T-cell (primary cell): Measurements from ENCODE around the gene PCDHA5. TPM values are rescaled to one million over a fixed set of nuclear protein-coding genes. Genes with fewer than 3 reads are reported as not detected.
A peak's percentile ranks its signal among the peaks of the same experiment; 100 is the strongest.
"Not testable (repeated sequence)": the region's sequence is repeated elsewhere in the genome, so short reads cannot be mapped to it uniquely, and the experiment has no call there.

Experiments
- ATAC-seq, 4 experiments: fragments of 200-7000 bp in 3 of 4; fragments of 150-1000 bp in 1 of 4; cut with Tn5 transposase; replicated peaks in 1 of 4; 1 replicate in 3 of 4; 2 replicates in 1 of 4; pipeline ENCODE4 v1.10.0; 2021; ENCODE audit warnings: moderate library complexity in 3 of 4, mild to moderate bottlenecking in 2 of 4, moderate number of reproducible peaks in 1 of 4
- CTCF ChIA-PET, 2 donors: fragments of 300-600 bp; sonication (Branson Sonifier 250); formaldehyde crosslinking; loops; one replicate each; lab custom pipeline; 2022; ENCODE audit warnings: antibody characterized with exemption in 2 of 2; lab: Charles Lee
- POLR2A ChIA-PET, 2 donors: fragments of 300-600 bp; sonication (Branson Sonifier 250); formaldehyde crosslinking; loops; one replicate each; lab custom pipeline; 2022; ENCODE audit warnings: antibody characterized with exemption in 2 of 2; lab: Charles Lee
- DNase-seq, 35 experiments: peaks; one replicate each; pipeline versions ENCODE4 v3.0.0 to v3.0.0-alpha.2; 2013 to 2023
- H3K27ac ChIP-seq: one replicate; pipeline ENCODE4 v1.5.1; 2013; ENCODE audit warnings: low read length
- H3K27me3 ChIP-seq, 2 experiments: replicated peaks in 1 of 2; 1 replicate in 1 of 2; 2 replicates in 1 of 2; pipeline versions ENCODE4 v1.6.1 to v1.7.0; 2013; ENCODE audit warnings: low read length in 1 of 2, mixed read lengths in 1 of 2; ENCODE audit not compliant: control insufficient read depth in 2 of 2, insufficient read depth in 2 of 2; ENCODE audit errors: extremely low read depth in 1 of 2
- H3K36me3 ChIP-seq, 2 donors: 1 replicate in 1 of 2; 2 replicates in 1 of 2; pipeline versions ENCODE4 v1.6.1 to v1.7.0; 2013; ENCODE audit warnings: low read length in 1 of 2; ENCODE audit not compliant: control insufficient read depth in 2 of 2, insufficient read depth in 1 of 2; ENCODE audit errors: extremely low read depth in 1 of 2
- H3K4me1 ChIP-seq, 2 experiments: 1 replicate in 1 of 2; 2 replicates in 1 of 2; pipeline versions ENCODE4 v1.6.1 to v1.7.0; 2013; ENCODE audit warnings: low read length in 2 of 2, mixed read lengths in 1 of 2; ENCODE audit not compliant: insufficient read depth in 2 of 2, control insufficient read depth in 1 of 2; ENCODE audit errors: extremely low read depth in 1 of 2
- H3K4me3 ChIP-seq, 2 donors: 1 replicate in 1 of 2; 2 replicates in 1 of 2; pipeline versions ENCODE4 v1.5.1 to v1.7.0; 2013; ENCODE audit warnings: mild to moderate bottlenecking in 2 of 2, low read length in 1 of 2, moderate library complexity in 1 of 2; ENCODE audit not compliant: control insufficient read depth in 1 of 2; ENCODE audit errors: extremely low read depth in 1 of 2
- H3K9me3 ChIP-seq: 2 replicates; pipeline ENCODE4 v1.7.0; 2013
- H3K27ac Mint-ChIP-seq, 2 donors: one replicate each; pipeline ENCODE4 v1.8.0; 2020 to 2021; ENCODE audit warnings: mild to moderate bottlenecking in 2 of 2, mixed read lengths in 2 of 2
- H3K27me3 Mint-ChIP-seq, 2 donors: one replicate each; pipeline ENCODE4 v1.8.0; 2021 to 2022; ENCODE audit warnings: mixed read lengths in 2 of 2
- H3K36me3 Mint-ChIP-seq: one replicate; pipeline ENCODE4 v1.8.0; 2021; ENCODE audit warnings: mixed read lengths
- H3K4me1 Mint-ChIP-seq, 3 donors: one replicate each; pipeline ENCODE4 v1.8.0; 2020 to 2022; ENCODE audit warnings: mixed read lengths in 3 of 3, mild to moderate bottlenecking in 1 of 3
- H3K4me3 Mint-ChIP-seq, 3 donors: one replicate each; pipeline ENCODE4 v1.8.0; 2020 to 2022; ENCODE audit warnings: mild to moderate bottlenecking in 3 of 3, mixed read lengths in 3 of 3, moderate library complexity in 3 of 3
- H3K9me3 Mint-ChIP-seq, 3 donors: one replicate each; pipeline ENCODE4 v1.8.0; 2020 to 2022; ENCODE audit warnings: mixed read lengths in 3 of 3
- WGBS: methylation state at CpG from one replicate; pipeline ENCODE4 v1.1.5; 2013; ENCODE audit warnings: missing lambda C conversion rate; ENCODE audit not compliant: insufficient coverage; 5-methylcytosine and 5-hydroxymethylcytosine counted together
- total RNA-seq, 35 experiments: library from RNA in 6 of 35; stranded (reverse) in 6 of 35; fragments of 120-200 nt in 1 of 35; gene quantifications; one replicate each; pipeline versions ENCODE4 v1.2.1 to v1.2.4 and lab custom pipeline; 2013 to 2026

PCDHA5 gene
- total RNA-seq, 5 donors from 2014 or later (not counting 1 experiment from before 2014, with no cell fraction given), result not detected

GRCh38 chr5:140822969-140823368, 1.6 kb downstream of the PCDHA5 start:
- 59% methylated on average over 43 of the region's 48 CpGs for WGBS
- not testable (repeated sequence) for H3K27ac Mint-ChIP-seq, H3K4me1 ChIP-seq

GRCh38 chr5:140823475-140823874, 2.1 kb downstream of the PCDHA5 start:
- no peak overlapping the region for H3K27ac ChIP-seq
- no peaks in the 10 kb centered on the region for H3K4me1 ChIP-seq
- H3K4me3 ChIP-seq, result no peak overlapping the region
- Mint-ChIP-seq H3K36me3 (peaks cover 5% of the 10 kb centered on the region), H3K4me3 (no peak overlapping the region), H3K27ac (no peak overlapping the region), H3K9me3 (peaks cover 0 to 19% (median 19%) of the 10 kb centered on the region in 3 donors), H3K27me3 (peaks cover 19 to 33% of the 10 kb centered on the region in 2 donors), H3K4me1 (no peaks in the 10 kb centered on the region)
- CTCF ChIA-PET, result no interaction called here
- no peak for DNase-seq
- WGBS, result 65% methylated on average over 38 of the region's 38 CpGs
- H3K27me3 ChIP-seq, result peaks cover 0 to 25% of the 10 kb centered on the region in 2 experiments
- no peaks in the 10 kb centered on the region for H3K36me3 ChIP-seq
- POLR2A ChIA-PET, result no interaction called here
- no peak for ATAC-seq
- H3K9me3 ChIP-seq, result no peaks in the 10 kb centered on the region

More at GRCh38 chr5:140822969-140823368, 1.6 kb downstream of the PCDHA5 start:
- ATAC-seq, H3K9me3 ChIP-seq, H3K36me3 Mint-ChIP-seq, POLR2A ChIA-PET, H3K4me3 Mint-ChIP-seq, H3K36me3 ChIP-seq, H3K4me1 Mint-ChIP-seq, H3K27ac ChIP-seq, DNase-seq, CTCF ChIA-PET, H3K4me3 ChIP-seq: not testable (repeated sequence)
- Mint-ChIP-seq H3K9me3 (peaks cover 0 to 20% (median 19%) of the 10 kb centered on the region in 3 donors), H3K27me3 (peaks cover 18 to 30% of the 10 kb centered on the region in 2 donors)
- H3K27me3 ChIP-seq, result peaks cover 0 to 20% of the 10 kb centered on the region in 2 experiments

GRCh38 chr5:140827704-140828361, 6.4 kb downstream of the PCDHA5 start, which contains the start of gene PCDHA6:
TSS of gene PCDHA6 (plus strand) at chr5:140827960. CDS start at chr5:140828092, 132 bp downstream.
- no peak for DNase-seq
- Mint-ChIP-seq H3K27ac (no peak within 1 kb of the TSS), H3K4me3 (no peak within 1 kb of the TSS), H3K36me3 (peaks cover 8% of the 10 kb centered on the region), H3K27me3 (peaks cover 27 to 41% of the 10 kb centered on the region in 2 donors), H3K9me3 (peaks cover 4 to 25% (median 13%) of the 10 kb centered on the region in 3 donors), H3K4me1 (no peaks in the 10 kb centered on the region)
- H3K36me3 ChIP-seq, result no peaks in the 10 kb centered on the region
- H3K4me1 ChIP-seq, result no peaks in the 10 kb centered on the region
- H3K27me3 ChIP-seq, result peaks cover 0 to 27% of the 10 kb centered on the region in 2 experiments
- POLR2A ChIA-PET, result no interaction called here
- no peaks in the 10 kb centered on the region for H3K9me3 ChIP-seq
- no peak for ATAC-seq
- CTCF ChIA-PET, result no interaction called here
- no peak within 1 kb of the TSS for H3K27ac ChIP-seq
- no peak within 1 kb of the TSS for H3K4me3 ChIP-seq
- WGBS, result 37% methylated on average over 18 of the region's 27 CpGs

GRCh38 chr5:140828362-140828737, 6.9 kb downstream of the PCDHA5 start:
- Histone ChIP-seq H3K27ac (no peak overlapping the region), H3K4me1 (no peaks in the 10 kb centered on the region), H3K27me3 (peaks cover 0 to 27% of the 10 kb centered on the region in 2 experiments), H3K9me3 (no peaks in the 10 kb centered on the region), H3K36me3 (no peaks in the 10 kb centered on the region), H3K4me3 (no peak overlapping the region)
- Mint-ChIP-seq H3K4me1 (no peaks in the 10 kb centered on the region), H3K4me3 (no peak overlapping the region), H3K27me3 (peaks cover 31 to 44% of the 10 kb centered on the region in 2 donors), H3K9me3 (peaks cover 8 to 27% (median 17%) of the 10 kb centered on the region in 3 donors), H3K27ac (no peak overlapping the region), H3K36me3 (peaks cover 11% of the 10 kb centered on the region)
- DNase-seq (no peak), ATAC-seq (no peak)
- ChIA-PET POLR2A (no interaction called here), CTCF (no interaction called here)
- 38% methylated on average over 7 of the region's 18 CpGs for WGBS

- H3K36me3 Mint-ChIP-seq, result peaks cover 11% of the 10 kb centered on the region
- H3K27ac Mint-ChIP-seq, H3K4me3 Mint-ChIP-seq, H3K27ac ChIP-seq, DNase-seq, CTCF ChIA-PET, POLR2A ChIA-PET, ATAC-seq, H3K9me3 ChIP-seq, H3K36me3 ChIP-seq, H3K4me1 Mint-ChIP-seq, H3K4me3 ChIP-seq, H3K4me1 ChIP-seq: not testable (repeated sequence)
- H3K27me3 Mint-ChIP-seq, result peaks cover 40 to 52% of the 10 kb centered on the region in 2 donors
- peaks cover 8 to 31% (median 23%) of the 10 kb centered on the region in 3 donors for H3K9me3 Mint-ChIP-seq
- H3K27me3 ChIP-seq, result peaks cover 0 to 23% of the 10 kb centered on the region in 2 experiments
- 61% methylated on average over 95 of the region's 106 CpGs for WGBS
Measured at GRCh38 chr5:140829511-140830501, 8.4 kb downstream of the PCDHA5 start.

GRCh38 chr5:140833993-140834392, 12.6 kb downstream of the PCDHA5 start, which contains the start of gene PCDHA7:
TSS of gene PCDHA7 (plus strand) at chr5:140834269. CDS start at chr5:140834384, 115 bp downstream.
- H3K27me3 ChIP-seq, result peaks cover 0 to 21% of the 10 kb centered on the region in 2 experiments
- no peak within 1 kb of the TSS for H3K27ac ChIP-seq
- no peak within 1 kb of the TSS for H3K4me3 ChIP-seq
- no CpG with 5 or more reads among the region's 8 CpGs for WGBS
- Mint-ChIP-seq H3K27me3 (peaks cover 28 to 34% of the 10 kb centered on the region in 2 donors), H3K4me3 (no peak within 1 kb of the TSS), H3K4me1 (peaks cover 0 to 3% (median 0%) of the 10 kb centered on the region in 3 donors), H3K27ac (peak within 1 kb of the TSS in 1 of 2 donors; percentile 23), H3K36me3 (peaks cover 4% of the 10 kb centered on the region), H3K9me3 (peaks cover 8 to 19% (median 15%) of the 10 kb centered on the region in 3 donors)
- no peaks in the 10 kb centered on the region for H3K36me3 ChIP-seq
- H3K4me1 ChIP-seq, result no peaks in the 10 kb centered on the region
- no peak for DNase-seq
- H3K9me3 ChIP-seq, result no peaks in the 10 kb centered on the region
- ChIA-PET POLR2A (no interaction called here), CTCF (no interaction called here)
- ATAC-seq, result no peak
